Astrocyte of the cerebellum (primary cell): Measurements from ENCODE around the gene GPR160.

Experiments
- DNase-seq: peaks from one replicate; pipeline ENCODE4 v3.0.0-alpha.2; 2011; ENCODE audit warnings: low read depth
- H3K4me3 ChIP-seq: 2 replicates; pipeline ENCODE4 v1.5.1; 2011; ENCODE audit warnings: mild to moderate bottlenecking, low read depth, low read length, moderate library complexity
- in situ Hi-C: cut with HindIII; loops from 2 replicates; pipeline ENCODE4 v1.10.0; 2017; ENCODE audit warnings: low sequenced_read_pairs
- TF ChIP-seq, protein P1 (sequence below): IDR thresholded peaks from 2 replicates; pipeline ENCODE4 v1.5.1; 2012; ENCODE audit warnings: low read length, low read depth, moderate library complexity, mild to moderate bottlenecking; ENCODE audit errors: missing control alignments

The GPR160 gene

DNA sequence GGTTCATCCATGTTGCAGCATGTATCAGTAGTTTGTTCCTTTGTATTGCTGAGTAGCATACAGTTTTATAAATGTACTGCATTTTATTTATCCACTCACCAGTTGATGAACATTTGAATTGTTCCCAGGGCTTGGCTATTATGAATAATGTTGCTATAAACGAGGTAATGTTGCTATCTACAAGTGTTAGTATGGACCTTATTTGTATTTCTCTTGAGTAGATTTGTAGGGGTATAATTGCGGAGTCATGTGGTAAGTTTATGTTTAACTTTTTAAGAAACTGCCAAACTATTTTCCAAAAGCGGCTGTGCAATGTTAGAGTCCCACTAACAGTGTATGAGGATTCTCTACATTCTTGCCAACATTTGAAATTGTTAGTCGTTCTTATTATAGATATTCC, 13.0 kb downstream of the GPR160 start:
- in situ Hi-C loops = no loop called here
- TF ChIP-seq, protein P1, sequence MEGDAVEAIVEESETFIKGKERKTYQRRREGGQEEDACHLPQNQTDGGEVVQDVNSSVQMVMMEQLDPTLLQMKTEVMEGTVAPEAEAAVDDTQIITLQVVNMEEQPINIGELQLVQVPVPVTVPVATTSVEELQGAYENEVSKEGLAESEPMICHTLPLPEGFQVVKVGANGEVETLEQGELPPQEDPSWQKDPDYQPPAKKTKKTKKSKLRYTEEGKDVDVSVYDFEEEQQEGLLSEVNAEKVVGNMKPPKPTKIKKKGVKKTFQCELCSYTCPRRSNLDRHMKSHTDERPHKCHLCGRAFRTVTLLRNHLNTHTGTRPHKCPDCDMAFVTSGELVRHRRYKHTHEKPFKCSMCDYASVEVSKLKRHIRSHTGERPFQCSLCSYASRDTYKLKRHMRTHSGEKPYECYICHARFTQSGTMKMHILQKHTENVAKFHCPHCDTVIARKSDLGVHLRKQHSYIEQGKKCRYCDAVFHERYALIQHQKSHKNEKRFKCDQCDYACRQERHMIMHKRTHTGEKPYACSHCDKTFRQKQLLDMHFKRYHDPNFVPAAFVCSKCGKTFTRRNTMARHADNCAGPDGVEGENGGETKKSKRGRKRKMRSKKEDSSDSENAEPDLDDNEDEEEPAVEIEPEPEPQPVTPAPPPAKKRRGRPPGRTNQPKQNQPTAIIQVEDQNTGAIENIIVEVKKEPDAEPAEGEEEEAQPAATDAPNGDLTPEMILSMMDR = no peak
- DNase-seq = no peak
- no peak overlapping the region for H3K4me3 ChIP-seq

DNA sequence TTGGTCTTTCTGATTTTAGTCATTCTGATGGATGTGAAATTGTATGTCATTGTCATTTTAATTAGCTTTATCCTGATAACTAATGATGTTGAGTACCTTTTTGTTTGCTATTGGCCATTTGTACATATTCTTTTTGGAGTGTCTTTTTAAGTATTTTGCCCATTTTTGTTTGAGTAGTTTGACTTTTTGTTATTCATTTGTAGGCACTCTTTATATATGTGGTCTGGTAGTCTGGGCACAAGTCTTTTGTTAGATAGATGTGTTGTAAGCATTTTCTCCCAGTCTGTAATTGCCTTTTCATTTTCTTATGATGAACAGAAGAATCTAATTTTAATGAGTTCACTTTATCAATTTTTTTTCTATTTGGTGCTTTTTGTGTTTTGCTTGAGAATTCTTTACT, 14.6 kb downstream of the GPR160 start:
- TF ChIP-seq, protein P1 = no peak
- no peak for DNase-seq
- in situ Hi-C loops = no loop called here

GRCh38 chr3:170054204-170054603, 16.4 kb downstream of the GPR160 start:
- in situ Hi-C loops = no loop called here
- no peak for DNase-seq
- TF ChIP-seq, protein P1 = peak; percentile 27
- no peak overlapping the region for H3K4me3 ChIP-seq

More for the DNA sequence above, 14.6 kb downstream of the GPR160 start:
- no peak overlapping the region for H3K4me3 ChIP-seq

- H3K4me3 ChIP-seq = no peak overlapping the region
- DNase-seq = peak; percentile 28
- in situ Hi-C loops = no loop called here
- TF ChIP-seq, protein P1 = no peak
Measured at GRCh38 chr3:170055209-170055608, 17.4 kb downstream of the GPR160 start.

- no peak overlapping the region for H3K4me3 ChIP-seq
- TF ChIP-seq, protein P1 = no peak
- DNase-seq = no peak
- in situ Hi-C loops = no loop called here
Measured at GRCh38 chr3:170056710-170057454, 19.1 kb downstream of the GPR160 start.

DNA sequence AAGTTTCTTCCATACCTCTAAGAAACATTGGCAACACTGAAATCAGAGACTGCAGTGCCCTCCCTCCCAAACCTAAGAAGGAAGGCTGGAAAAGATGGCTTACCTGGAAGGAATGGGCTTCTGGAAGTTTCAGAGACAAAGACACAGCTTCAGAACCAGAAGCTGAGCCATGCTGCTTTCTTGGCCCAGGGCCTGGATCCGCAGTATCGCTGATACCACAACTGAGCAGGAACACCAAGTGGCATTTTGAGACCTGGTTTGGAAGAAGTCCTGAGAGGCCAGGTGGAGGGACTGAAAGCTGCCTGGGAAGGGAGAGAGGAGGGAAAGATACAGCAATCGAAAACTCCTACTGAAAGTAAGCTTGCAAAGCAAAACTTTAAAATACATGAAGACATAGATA, 19.8 kb downstream of the GPR160 start:
- in situ Hi-C loops = no loop called here
- no peak for DNase-seq

More for the DNA sequence above, 19.8 kb downstream of the GPR160 start:
- no peak overlapping the region for H3K4me3 ChIP-seq
- TF ChIP-seq, protein P1 = no peak
